GM19455 (cell line): Measurements from ENCODE around the gene TDRD6.
"Not testable (repeated sequence)": the region's sequence is repeated elsewhere in the genome, so short reads cannot be mapped to it uniquely, and the experiment has no call there.

ENCODE experiments used
- ATAC-seq: cut with Tn5 transposase; IDR thresholded peaks from one replicate; pipeline ENCODE4 v1.9.1; 2021; ENCODE audit not compliant: unreplicated experiment

The TDRD6 gene

DNA sequence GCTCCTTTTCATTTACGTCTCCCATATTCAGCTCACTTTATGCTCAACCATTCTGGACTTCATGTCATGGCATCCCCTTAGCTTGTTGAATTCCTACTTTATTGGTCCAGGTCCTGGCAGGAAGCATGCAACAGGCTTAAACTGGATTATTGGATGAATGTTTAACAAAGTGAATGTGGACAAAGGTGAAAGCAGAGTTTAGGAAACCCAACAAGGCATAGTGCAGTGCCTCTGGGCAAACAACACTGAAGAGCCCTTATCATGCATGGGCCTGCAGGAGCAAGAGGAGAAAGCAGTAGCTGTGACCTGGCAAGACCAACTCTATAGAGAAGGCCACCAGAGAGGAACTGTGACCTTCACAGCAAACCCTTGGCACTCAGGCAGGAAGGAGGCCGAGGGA is 53.8 kb downstream of the TDRD6 start:
- no peak for ATAC-seq

DNA sequence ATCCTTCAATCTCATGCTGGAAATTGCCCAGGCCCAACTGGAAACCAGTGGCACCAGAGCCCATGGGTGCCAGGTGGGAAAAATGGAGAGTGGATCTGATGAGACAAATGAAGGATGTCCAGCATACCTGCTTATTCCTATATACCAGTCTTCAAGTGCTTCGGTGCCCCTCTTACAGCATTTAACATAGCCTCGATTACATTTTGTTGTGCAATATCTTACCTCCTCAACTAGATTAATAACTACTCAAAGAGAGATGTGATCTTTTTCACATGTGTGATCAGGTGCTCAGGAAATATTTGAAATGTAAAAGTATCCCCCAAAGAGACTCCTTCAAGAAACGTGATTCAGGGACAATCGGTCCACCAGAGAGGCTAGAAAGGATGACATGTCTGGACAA is 54.2 kb downstream of the TDRD6 start:
- no peak for ATAC-seq

DNA sequence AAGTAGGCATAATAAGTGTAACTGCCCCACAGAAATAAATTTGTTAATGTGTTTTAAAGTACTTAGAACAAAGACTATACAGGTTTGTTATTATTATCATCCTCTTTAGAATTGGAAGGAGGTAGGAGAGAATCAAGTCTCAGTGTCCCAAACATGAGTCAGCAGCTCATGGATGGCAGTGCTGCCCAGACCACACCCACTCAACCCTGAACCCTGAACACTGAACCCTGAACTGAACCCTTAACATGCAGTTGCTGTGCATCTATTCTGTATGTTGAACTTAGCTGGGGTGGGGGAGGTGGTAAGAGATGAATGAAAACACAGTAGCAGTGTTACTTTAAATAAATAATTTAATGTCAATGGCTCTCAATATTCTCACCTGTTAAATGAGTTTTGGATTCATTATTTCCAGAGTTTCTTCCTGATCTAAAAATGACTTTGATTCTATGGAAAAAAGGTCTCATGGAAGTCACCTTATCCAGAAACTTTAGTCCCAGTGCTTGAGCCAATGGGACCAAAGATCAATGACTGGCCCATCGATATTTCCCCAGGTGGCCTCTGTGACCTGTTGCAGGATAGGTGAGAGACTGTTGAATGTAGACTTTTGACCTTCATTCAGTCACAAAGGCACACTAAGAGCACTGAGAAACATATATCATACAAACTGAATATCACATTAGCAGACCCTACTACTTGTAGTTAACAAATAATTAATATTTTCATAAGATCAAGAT is 55.9 kb downstream of the TDRD6 start:
- ATAC-seq: no peak

DNA sequence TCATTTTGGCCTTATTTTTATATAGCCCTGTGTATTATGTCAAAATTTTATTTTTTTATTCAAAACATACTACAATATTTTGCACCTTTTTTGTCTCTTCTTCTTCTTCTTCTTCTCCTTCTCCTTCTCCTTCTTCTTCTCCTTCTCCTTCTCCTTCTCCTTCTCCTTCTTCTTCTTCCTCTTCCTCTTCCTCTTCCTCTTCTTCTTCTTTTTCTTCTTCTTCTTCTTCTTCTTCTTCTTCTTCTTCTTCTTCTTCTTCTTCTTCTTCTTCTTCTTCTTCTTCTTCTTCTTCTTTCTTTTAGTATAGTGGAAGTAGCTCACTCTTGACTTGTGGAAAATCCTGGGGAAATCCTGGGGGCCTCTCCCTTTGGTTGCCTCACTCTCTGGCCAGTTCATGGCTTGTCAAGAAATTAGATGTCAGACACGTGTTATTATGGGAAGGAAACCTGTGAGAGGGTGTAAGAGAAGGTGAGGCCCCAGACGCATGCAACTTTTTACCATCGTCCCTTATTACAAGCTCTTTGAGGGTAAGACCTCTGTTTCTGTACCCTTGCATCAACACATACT is 56.6 kb downstream of the TDRD6 start:
- not testable (repeated sequence) for ATAC-seq

DNA sequence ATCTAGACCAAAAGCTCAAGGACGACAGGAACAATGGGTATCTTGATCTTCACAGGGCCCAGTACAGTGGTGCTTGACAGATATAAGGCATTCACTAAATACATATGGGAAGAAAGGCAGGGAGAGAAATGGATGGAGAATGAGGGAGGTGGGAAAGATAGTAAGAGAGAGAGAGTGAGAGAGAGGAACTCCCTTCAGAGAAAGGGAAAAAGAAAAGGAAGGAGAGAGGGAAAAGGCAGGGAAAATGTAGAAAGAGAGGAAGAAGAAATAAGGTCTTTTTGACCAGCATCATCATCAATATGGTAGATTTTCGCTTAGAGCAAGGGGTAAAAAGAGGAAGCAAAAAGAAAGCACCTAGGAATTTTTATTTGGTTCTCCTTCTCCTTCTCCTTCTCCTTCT is 58.3 kb downstream of the TDRD6 start:
- ATAC-seq: no peak

DNA sequence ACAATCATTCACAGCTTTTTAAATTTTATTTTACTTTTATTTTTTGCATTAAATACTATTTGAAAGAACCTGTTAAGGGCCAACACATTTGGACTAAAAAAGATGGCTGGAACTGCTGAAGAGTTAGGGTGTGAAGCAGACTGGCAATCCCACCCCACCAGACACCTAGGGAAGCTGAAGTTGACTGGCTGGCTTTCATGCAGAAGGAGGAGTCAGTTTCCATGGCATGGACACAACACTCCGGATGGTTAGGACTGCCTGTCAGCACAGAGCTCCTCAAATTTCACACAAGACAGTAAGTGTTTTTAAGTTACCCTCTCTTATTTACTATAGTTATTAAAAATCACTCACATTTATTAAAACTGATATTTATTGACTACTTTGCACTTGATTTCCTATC is 59.0 kb downstream of the TDRD6 start, which contains the start of gene ANKRD66:
TSS of gene ANKRD66 (plus strand) at position 238 of the 400 bp plus-strand sequence. CDS start 5,016 bp downstream, outside the sequence.
- ATAC-seq: no peak

DNA sequence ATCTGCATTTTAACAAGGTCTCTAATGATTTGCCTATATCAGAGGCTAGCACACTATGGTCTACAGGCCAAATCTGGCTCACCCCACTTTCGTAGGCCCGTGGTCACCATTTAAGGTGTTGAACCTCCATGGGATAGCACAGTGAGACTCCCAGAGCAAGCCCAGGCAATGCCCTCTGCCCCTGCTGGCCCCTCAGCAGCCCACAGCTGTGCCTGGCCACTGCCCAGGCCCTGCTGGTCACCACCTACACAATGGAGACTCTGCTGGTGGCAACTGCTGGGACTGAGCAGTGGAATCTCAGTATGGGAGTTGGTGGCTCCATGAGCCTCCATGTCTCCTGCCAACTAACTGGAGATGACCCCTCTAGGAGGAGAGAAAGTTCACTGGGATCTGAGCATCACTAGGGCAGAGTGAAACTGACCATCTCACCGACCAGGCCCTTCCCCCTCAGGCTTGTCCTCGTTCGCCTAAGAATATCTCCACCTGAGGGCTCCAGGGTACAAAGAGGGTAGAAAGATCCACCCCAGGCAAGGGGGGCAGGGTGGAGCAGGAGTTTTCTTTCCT is 61.3 kb downstream of the TDRD6 start:
- no peak for ATAC-seq

DNA sequence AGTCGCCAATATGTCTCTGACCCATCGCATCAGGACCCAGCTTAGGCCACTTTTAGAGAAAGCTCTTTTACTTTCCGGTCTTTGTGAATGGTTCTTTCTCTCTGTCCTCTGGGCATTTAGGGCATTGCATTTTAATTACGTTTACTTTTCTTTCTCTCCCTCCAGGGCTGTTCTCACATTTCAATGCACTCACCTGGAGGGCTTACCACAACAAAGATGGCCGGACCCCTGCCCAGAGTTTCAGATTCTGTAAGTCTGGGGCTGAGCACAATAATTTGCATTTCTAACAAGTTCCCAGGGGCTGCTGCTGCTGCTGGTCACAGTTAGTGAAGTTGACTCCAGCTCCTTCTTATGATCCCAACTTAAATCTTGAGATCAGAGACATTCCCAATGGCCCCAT is 62.0 kb downstream of the TDRD6 start:
- no peak for ATAC-seq

DNA sequence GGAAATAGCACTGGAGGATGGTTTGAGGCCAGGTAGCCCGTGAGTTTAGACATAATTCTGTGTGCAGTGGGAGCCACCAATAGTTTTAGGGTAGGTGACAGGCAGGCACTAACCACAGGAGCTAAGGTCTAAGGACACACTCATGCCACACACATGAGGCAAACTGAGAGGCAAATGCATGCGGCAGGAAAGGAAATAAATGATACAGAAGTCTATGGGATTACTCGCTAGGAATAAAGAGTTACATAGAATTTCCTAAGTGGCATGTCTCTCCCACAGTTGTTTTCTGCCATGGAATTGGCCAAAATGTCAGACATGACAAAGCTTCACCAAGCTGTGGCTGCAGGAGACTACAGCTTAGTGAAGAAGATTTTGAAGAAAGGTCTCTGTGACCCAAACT is 64.0 kb downstream of the TDRD6 start:
- no peak for ATAC-seq
